IMR-90 (cell line): ENCODE measurements around the gene TLR9. TPM values are rescaled to one million over a fixed set of nuclear protein-coding genes. Genes with fewer than 3 reads are reported as not detected.
A peak's percentile ranks its signal among the peaks of the same experiment; 100 is the strongest.

Experiments
- ATAC-seq: fragments of 200-7000 bp; cut with Tn5 transposase; 2 replicates; pipeline ENCODE4 v1.9.1; 2020; ENCODE audit warnings: low read depth, mild to moderate bottlenecking, moderate library complexity
- BruUV-seq: library from RNA; stranded (reverse); fragments of 400-500 nt; replicated peaks from 2 replicates; lab custom pipeline; 2021; lab: Mats Ljungman, UMichigan
- CTCF ChIA-PET: fragments of 300-600 bp; formaldehyde crosslinking; extraction: SDS; loops from one replicate; lab custom pipeline; 2021; ENCODE audit warnings: antibody characterized with exemption; lab: Yijun Ruan, JAX
- POLR2A ChIA-PET: fragments of 300-600 bp; sonication (Branson Sonifier 250); formaldehyde crosslinking; loops from one replicate; lab custom pipeline; 2022; ENCODE audit warnings: antibody characterized with exemption; ENCODE audit not compliant: unreplicated experiment; lab: Charles Lee
- DNase-seq: peaks from one replicate; pipeline ENCODE4 v3.0.0; 2013
- H2AFZ ChIP-seq: replicated peaks from 2 replicates; pipeline ENCODE3; 2013; ENCODE audit warnings: low read length, mild to moderate bottlenecking; ENCODE audit not compliant: poor library complexity
- H2AK5ac ChIP-seq: 2 replicates; pipeline ENCODE4 v1.6.1; 2013; ENCODE audit warnings: low read depth, low read length, inconsistent platforms
- H2AK9ac ChIP-seq: replicated peaks from 2 replicates; pipeline ENCODE3; 2013; ENCODE audit warnings: mild to moderate bottlenecking, low read depth, low read length, moderate library complexity; ENCODE audit not compliant: poor library complexity
- H2BK120ac ChIP-seq: 2 replicates; pipeline ENCODE4 v1.6.1; 2013; ENCODE audit warnings: low read depth, low read length, inconsistent platforms
- H2BK15ac ChIP-seq: 3 replicates; pipeline ENCODE4 v1.6.1; 2013; ENCODE audit warnings: low read depth, low read length, inconsistent platforms
- H2BK20ac ChIP-seq: 2 replicates; pipeline ENCODE4 v1.6.1; 2013; ENCODE audit warnings: low read depth, mild to moderate bottlenecking, inconsistent platforms, low read length, moderate library complexity
- H2BK5ac ChIP-seq: 2 replicates; pipeline ENCODE4 v1.6.1; 2013; ENCODE audit warnings: mild to moderate bottlenecking, low read depth, low read length, inconsistent platforms; ENCODE audit not compliant: poor library complexity, severe bottlenecking
- H3K14ac ChIP-seq: replicated peaks from 2 replicates; pipeline ENCODE4 v1.6.1; 2013; ENCODE audit warnings: low read depth, low read length, inconsistent platforms
- H3K18ac ChIP-seq: 2 replicates; pipeline ENCODE4 v1.6.1; 2013; ENCODE audit warnings: low read depth, low read length, control low read depth
- H3K23ac ChIP-seq: 2 replicates; pipeline ENCODE4 v1.6.1; 2013; ENCODE audit warnings: low read depth, low read length, inconsistent platforms
- H3K27ac ChIP-seq: 2 replicates; pipeline ENCODE4 v1.5.1; 2013; ENCODE audit warnings: mild to moderate bottlenecking, control low read depth, low read length; ENCODE audit not compliant: insufficient read depth
- H3K27me3 ChIP-seq: 2 replicates; pipeline ENCODE4 v1.6.1; 2013; ENCODE audit warnings: low read length; ENCODE audit not compliant: control insufficient read depth, insufficient read depth
- H3K36me3 ChIP-seq: 2 replicates; pipeline ENCODE4 v1.6.1; 2013; ENCODE audit warnings: low read length, mixed read lengths; ENCODE audit not compliant: control insufficient read depth, insufficient read depth
- H3K4ac ChIP-seq: 2 replicates; pipeline ENCODE4 v1.6.1; 2013; ENCODE audit warnings: low read depth, low read length, inconsistent platforms
- H3K4me1 ChIP-seq: 2 replicates; pipeline ENCODE4 v1.6.1; 2013; ENCODE audit warnings: low read length, mixed read lengths; ENCODE audit not compliant: control insufficient read depth, insufficient read depth
- H3K4me2 ChIP-seq: 2 replicates; pipeline ENCODE4 v1.6.1; 2013; ENCODE audit warnings: low read depth, mild to moderate bottlenecking, control low read depth, low read length, moderate library complexity
- H3K4me3 ChIP-seq: 2 replicates; pipeline ENCODE4 v1.5.1; 2013; ENCODE audit warnings: low read depth, mild to moderate bottlenecking, control low read depth, low read length, moderate library complexity; ENCODE audit not compliant: insufficient read depth
- H3K56ac ChIP-seq: 2 replicates; pipeline ENCODE4 v1.6.1; 2013; ENCODE audit warnings: low read length, inconsistent platforms; ENCODE audit not compliant: insufficient read depth; ENCODE audit errors: extremely low read depth
- H3K79me1 ChIP-seq, 2 experiments: 2 replicates each; pipeline ENCODE4 v1.6.1; 2013; ENCODE audit warnings: low read length in 2 of 2, inconsistent platforms in 1 of 2, low read depth in 1 of 2
- H3K9ac ChIP-seq: 2 replicates; pipeline ENCODE4 v1.6.1; 2013; ENCODE audit warnings: low read depth, low read length, control low read depth
- H3K9me1 ChIP-seq: 2 replicates; pipeline ENCODE4 v1.6.1; 2013; ENCODE audit warnings: low read length, inconsistent platforms; ENCODE audit not compliant: insufficient read depth
- H3K9me3 ChIP-seq: 2 replicates; pipeline ENCODE4 v1.6.1; 2013; ENCODE audit warnings: low read length; ENCODE audit not compliant: control insufficient read depth, insufficient read depth
- H4K20me1 ChIP-seq: 2 replicates; pipeline ENCODE4 v1.6.1; 2013; ENCODE audit warnings: low read length, inconsistent platforms; ENCODE audit not compliant: insufficient read depth
- H4K5ac ChIP-seq: 2 replicates; pipeline ENCODE4 v1.6.1; 2013; ENCODE audit warnings: mild to moderate bottlenecking, low read depth, low read length, control low read depth
- H4K8ac ChIP-seq, 2 experiments: 2 replicates each; pipeline ENCODE4 v1.6.1; 2013; ENCODE audit warnings: low read depth in 2 of 2, low read length in 2 of 2, control low read depth in 1 of 2, inconsistent platforms in 1 of 2
- H4K91ac ChIP-seq: 2 replicates; pipeline ENCODE4 v1.6.1; 2013; ENCODE audit warnings: low read depth, low read length, inconsistent platforms; ENCODE audit not compliant: insufficient read depth
- BHLHE40 ChIP-seq: fragments of 150-350 bp; IDR thresholded peaks from 2 replicates; pipeline ENCODE4 v1.6.1; 2016; ENCODE audit warnings: mild to moderate bottlenecking, low read depth, low read length
- CEBPB ChIP-seq: IDR thresholded peaks from 2 replicates; pipeline ENCODE4 v1.6.1; 2012; ENCODE audit warnings: low read depth, low read length, improper control_type of control experiment
- CHD1 ChIP-seq: IDR thresholded peaks from 2 replicates; pipeline ENCODE4 v1.6.1; 2012; ENCODE audit warnings: low read depth, low read length, improper control_type of control experiment
- ELK1 ChIP-seq: fragments of 150-350 bp; IDR thresholded peaks from 2 replicates; pipeline ENCODE4 v1.6.1; 2016; ENCODE audit warnings: low read depth, mild to moderate bottlenecking, low read length, moderate library complexity, borderline replicate concordance
- FOS ChIP-seq: fragments of 150-350 bp; IDR thresholded peaks from 2 replicates; pipeline ENCODE4 v1.6.1; 2016; ENCODE audit warnings: low read depth, low read length
- MAZ ChIP-seq: IDR thresholded peaks from 2 replicates; pipeline ENCODE4 v1.6.1; 2012; ENCODE audit warnings: low read depth, mild to moderate bottlenecking, low read length, improper control_type of control experiment, moderate library complexity, borderline replicate concordance
- MXI1 ChIP-seq: IDR thresholded peaks from 2 replicates; pipeline ENCODE4 v1.6.1; 2012; ENCODE audit warnings: low read depth, mild to moderate bottlenecking, low read length, moderate library complexity, borderline replicate concordance
- NFE2L2 ChIP-seq: fragments of 150-350 bp; IDR thresholded peaks from 2 replicates; pipeline ENCODE4 v1.6.1; 2016; ENCODE audit warnings: low read depth, mild to moderate bottlenecking, low read length
- POLR2A ChIP-seq: IDR thresholded peaks from 2 replicates; pipeline ENCODE4 v1.6.1; 2012; ENCODE audit warnings: mild to moderate bottlenecking, low read depth, low read length
- RAD21 ChIP-seq: IDR thresholded peaks from 2 replicates; pipeline ENCODE4 v1.6.1; 2012; ENCODE audit warnings: low read length, improper control_type of control experiment
- SMC3 ChIP-seq: fragments of 150-350 bp; IDR thresholded peaks from 2 replicates; pipeline ENCODE4 v1.6.1; 2016; ENCODE audit warnings: low read depth, mild to moderate bottlenecking, antibody characterized with exemption, low read length, moderate library complexity
- WGBS, 2 experiments: methylation state at CpG; one replicate each; pipeline versions ENCODE4 v1.1.5 to v1.1.7; 2013; ENCODE audit warnings: missing lambda C conversion rate in 2 of 2; ENCODE audit not compliant: insufficient read length in 1 of 2; ENCODE audit errors: extremely low coverage in 2 of 2; 5-methylcytosine and 5-hydroxymethylcytosine counted together
- dilution Hi-C: fragments of 300-500 bp; cut with HindIII; formaldehyde crosslinking; loops from one replicate; pipeline ENCODE4 v1.14.3; 2018; ENCODE audit warnings: low sequenced_read_pairs; ENCODE audit not compliant: unreplicated experiment
- in situ Hi-C: fragments of 300-500 bp; cut with MboI; formaldehyde crosslinking; loops from 3 replicates; pipeline ENCODE4 v1.14.3; 2019; ENCODE audit warnings: low sequenced_read_pairs, inconsistent platforms, mixed read lengths
- intact Hi-C: fragments of 100-400 bp; cut with micrococcal nuclease; formaldehyde crosslinking; loops from 2 replicates; pipeline ENCODE4 v1.10.0; 2022
- polyA plus RNA-seq, 3 experiments: library from polyadenylated mRNA; depleted of rRNA; stranded (reverse); fragments of >200 nt; gene quantifications; 2 replicates each; pipeline ENCODE4 v1.2.3, GENCODE V29; 2012; ENCODE audit warnings: low replicate concordance in 1 of 3
- total RNA-seq: library from RNA; depleted of rRNA; stranded (reverse); fragments of >200 nt; gene quantifications from 2 replicates; pipeline ENCODE4 v1.2.3, GENCODE V29; 2012
- TF ChIP-seq, protein P1 (sequence below): conservative IDR thresholded peaks from 2 replicates; pipeline ENCODE4 v1.5.1; 2012; ENCODE audit warnings: mild to moderate bottlenecking, low read depth, low read length, improper control_type of control experiment
- TF ChIP-seq, protein P2 (sequence below): fragments of 150-350 bp; IDR thresholded peaks from 2 replicates; pipeline ENCODE4 v1.6.1; 2017; ENCODE audit warnings: mild to moderate bottlenecking, antibody characterized with exemption, low read length, low read depth

TLR9 gene
- total and polyA plus RNA-seq, 2 of the 4 experiments (the other 2 are of a cell fraction), result not detected

DNA sequence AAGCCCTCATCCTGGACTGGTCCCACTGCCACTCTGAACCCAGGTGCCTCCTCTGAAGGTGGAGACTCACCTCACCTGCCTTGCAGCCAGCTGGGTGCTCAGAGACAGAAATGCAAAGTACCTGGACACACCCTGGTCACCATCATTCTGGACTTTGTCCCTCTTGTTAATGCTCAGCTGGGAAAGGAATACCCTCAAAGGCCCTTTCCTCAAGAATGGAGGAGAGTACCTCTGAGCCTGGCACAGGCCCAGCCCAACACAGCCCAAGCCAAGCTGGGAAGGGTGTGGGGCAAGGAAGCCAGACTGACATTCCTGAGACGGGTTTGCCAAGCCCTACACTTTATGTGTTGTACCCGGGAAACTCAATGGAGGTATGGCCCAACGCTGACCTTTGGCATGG lies 28.5 kb downstream of the TLR9 start:
- H2BK120ac ChIP-seq, result peak overlapping the region; percentile 85
- peak overlapping the region; percentile 94 for H4K5ac ChIP-seq
- in situ Hi-C loops (no loop called here), dilution Hi-C loops (no loop called here), intact Hi-C loops (loop anchor here (2.0 to 5.0 kb wide), 3 partner anchors 45 to 254 kb away; partner anchors contain the start of genes PARP3, POC1A and RPL29)
- H3K36me3 ChIP-seq, result peaks cover 8% of the 10 kb centered on the region
- H3K14ac ChIP-seq, result peak overlapping the region; percentile 95; the same call in 1 of the 2 replicates
- WGBS, 2 experiments, result no CpG with 5 or more reads among the region's 3 CpGs
- peak overlapping the region; percentile 29; the same call in 1 of the 3 replicates for H2BK15ac ChIP-seq
- H3K4me3 ChIP-seq, result no peak overlapping the region
- no peak overlapping the region for H3K56ac ChIP-seq
- H3K9me1 ChIP-seq, result peaks cover 30% of the 10 kb centered on the region
- H2AFZ ChIP-seq, result peak overlapping the region; percentile 97
- no TSS peak for BruUV-seq
- H3K9me3 ChIP-seq, result no peaks in the 10 kb centered on the region
- H2AK9ac ChIP-seq, result peak overlapping the region; percentile 96
- H4K20me1 ChIP-seq, result peaks cover 9% of the 10 kb centered on the region
- peak overlapping the region; percentile 84 to 96; a peak in 3 of 4 replicates for H4K8ac ChIP-seq
- H3K4me1 ChIP-seq, result peaks cover 38% of the 10 kb centered on the region
- peak overlapping the region; percentile 98 for H3K4ac ChIP-seq
- peak overlapping the region; percentile 78; the same call in 1 of the 2 replicates for H3K23ac ChIP-seq
- H3K9ac ChIP-seq, result no peak overlapping the region
- DNase-seq (no peak), ATAC-seq (no peak)
- H2AK5ac ChIP-seq, result peak overlapping the region; percentile 93
- H3K18ac ChIP-seq, result no peak overlapping the region
- no peaks in the 10 kb centered on the region for H3K27me3 ChIP-seq
- POLR2A ChIA-PET, result interaction anchor here (0.6 kb wide), 1 partner anchor 1915 kb away, joined by 3 read pairs; no protein-coding TSS in a partner anchor
- H3K4me2 ChIP-seq, result no peak overlapping the region
- TF ChIP-seq FOS, result no peak
- no peak for TF ChIP-seq NFE2L2
- TF ChIP-seq, protein P1, sequence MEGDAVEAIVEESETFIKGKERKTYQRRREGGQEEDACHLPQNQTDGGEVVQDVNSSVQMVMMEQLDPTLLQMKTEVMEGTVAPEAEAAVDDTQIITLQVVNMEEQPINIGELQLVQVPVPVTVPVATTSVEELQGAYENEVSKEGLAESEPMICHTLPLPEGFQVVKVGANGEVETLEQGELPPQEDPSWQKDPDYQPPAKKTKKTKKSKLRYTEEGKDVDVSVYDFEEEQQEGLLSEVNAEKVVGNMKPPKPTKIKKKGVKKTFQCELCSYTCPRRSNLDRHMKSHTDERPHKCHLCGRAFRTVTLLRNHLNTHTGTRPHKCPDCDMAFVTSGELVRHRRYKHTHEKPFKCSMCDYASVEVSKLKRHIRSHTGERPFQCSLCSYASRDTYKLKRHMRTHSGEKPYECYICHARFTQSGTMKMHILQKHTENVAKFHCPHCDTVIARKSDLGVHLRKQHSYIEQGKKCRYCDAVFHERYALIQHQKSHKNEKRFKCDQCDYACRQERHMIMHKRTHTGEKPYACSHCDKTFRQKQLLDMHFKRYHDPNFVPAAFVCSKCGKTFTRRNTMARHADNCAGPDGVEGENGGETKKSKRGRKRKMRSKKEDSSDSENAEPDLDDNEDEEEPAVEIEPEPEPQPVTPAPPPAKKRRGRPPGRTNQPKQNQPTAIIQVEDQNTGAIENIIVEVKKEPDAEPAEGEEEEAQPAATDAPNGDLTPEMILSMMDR, result no peak
- TF ChIP-seq, protein P2, sequence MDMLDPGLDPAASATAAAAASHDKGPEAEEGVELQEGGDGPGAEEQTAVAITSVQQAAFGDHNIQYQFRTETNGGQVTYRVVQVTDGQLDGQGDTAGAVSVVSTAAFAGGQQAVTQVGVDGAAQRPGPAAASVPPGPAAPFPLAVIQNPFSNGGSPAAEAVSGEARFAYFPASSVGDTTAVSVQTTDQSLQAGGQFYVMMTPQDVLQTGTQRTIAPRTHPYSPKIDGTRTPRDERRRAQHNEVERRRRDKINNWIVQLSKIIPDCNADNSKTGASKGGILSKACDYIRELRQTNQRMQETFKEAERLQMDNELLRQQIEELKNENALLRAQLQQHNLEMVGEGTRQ, result no peak
- no peak for TF ChIP-seq SMC3
- no peak for TF ChIP-seq BHLHE40
- TF ChIP-seq MXI1, result no peak
- TF ChIP-seq ELK1, result no peak
- TF ChIP-seq CEBPB, result no peak
- no peak for TF ChIP-seq CHD1
- TF ChIP-seq MAZ, result no peak
- no peak for TF ChIP-seq RAD21
- TF ChIP-seq POLR2A, result no peak
- H4K91ac ChIP-seq, result peak overlapping the region; percentile 96
- CTCF ChIA-PET, result no interaction called here
- no peak overlapping the region for H2BK5ac ChIP-seq
- H2BK20ac ChIP-seq, result peak overlapping the region; percentile 43; the same call in 1 of the 2 replicates
- peaks cover 15 to 44% of the 10 kb centered on the region in 2 experiments for H3K79me1 ChIP-seq
- no peak overlapping the region for H3K27ac ChIP-seq
